ENCODE results near the gene SLAMF8.

The SLAMF8 gene

DNA sequence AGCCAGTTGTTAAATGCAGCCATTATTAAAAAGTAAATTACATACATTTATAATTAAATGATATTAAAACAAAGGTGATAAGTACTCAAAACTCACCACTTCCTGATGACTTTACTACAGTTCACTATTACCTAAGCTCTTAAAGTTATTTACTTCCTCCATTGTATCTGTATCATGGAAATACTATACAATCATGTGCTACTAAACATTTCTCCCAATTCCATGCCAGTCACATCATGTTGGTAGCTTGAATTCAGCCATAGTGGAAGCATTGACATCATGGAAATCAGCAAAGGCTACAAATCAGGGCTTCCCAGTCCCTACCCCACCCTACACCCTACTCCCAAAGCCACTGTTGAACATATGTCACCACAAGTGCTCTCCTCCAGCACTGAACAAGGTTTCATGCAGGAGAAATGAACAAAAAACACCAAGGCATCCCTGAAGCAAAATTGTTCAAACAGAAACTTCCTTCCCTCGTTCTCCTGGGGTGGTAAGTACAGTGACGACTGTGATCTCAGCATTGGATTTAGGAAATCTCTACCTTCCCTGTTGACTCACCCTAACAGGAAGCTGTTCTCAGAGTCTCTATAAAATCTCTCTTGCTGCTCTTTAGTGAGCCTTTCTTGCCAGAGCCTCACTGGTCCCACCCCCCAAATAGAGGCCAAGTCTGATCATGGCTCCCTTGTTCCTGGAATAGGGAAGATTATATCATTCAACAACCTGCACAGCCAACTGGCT is 23.1 kb downstream of the SLAMF8 start:
- no peak for DNase-seq

DNA sequence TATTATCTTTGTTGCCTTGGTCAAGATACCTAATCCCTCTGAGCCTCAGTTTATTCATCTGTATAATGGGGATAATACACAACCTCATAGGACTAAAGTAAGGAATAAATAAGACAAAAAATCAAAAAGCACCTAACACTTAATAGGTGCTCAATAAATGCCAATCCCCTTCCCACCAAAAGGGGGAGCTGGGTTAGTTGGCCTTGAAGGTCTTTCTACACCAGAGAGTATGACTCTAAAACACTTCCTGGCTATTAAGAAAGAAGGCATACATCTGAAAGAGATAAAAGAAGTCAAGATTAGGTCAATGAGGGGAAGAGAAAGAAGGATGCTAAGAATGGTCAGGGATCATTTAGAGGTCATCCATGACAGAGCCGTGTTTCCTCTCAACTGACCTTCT is 24.7 kb downstream of the SLAMF8 start:
- no peak for DNase-seq

DNA sequence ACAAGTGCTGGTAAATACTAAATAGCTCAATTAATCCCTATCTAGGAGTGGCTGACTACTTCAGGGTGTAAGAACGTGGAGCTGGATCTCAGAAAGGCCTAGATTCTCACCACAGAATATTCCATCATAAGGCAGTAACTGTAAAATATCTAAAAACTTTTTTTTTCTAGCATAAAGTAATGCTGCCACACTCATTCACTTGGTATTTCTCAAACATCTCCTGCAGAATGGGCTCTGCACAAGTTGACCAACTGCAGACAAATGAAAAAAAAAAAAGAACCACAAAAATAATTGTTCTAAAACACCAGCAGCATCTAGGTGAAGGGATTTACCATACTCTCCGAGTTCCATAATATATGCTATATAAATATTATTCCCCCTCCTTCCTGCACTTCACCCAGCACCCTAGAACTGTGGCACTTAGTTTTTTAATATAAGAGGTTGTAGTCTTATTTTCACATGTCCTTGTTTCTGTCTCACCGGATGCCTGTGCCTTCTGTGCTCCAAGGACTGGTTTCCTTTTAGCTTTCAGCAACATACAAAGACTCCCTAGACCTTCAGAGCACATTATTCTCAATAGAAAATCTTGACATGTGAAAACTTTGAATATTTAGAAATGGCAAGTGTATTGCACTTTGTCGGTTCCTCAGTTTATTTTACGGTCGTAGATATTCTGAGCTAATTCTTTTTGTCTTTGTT is 26.9 kb downstream of the SLAMF8 start:
- peak; percentile 61 for DNase-seq

DNA sequence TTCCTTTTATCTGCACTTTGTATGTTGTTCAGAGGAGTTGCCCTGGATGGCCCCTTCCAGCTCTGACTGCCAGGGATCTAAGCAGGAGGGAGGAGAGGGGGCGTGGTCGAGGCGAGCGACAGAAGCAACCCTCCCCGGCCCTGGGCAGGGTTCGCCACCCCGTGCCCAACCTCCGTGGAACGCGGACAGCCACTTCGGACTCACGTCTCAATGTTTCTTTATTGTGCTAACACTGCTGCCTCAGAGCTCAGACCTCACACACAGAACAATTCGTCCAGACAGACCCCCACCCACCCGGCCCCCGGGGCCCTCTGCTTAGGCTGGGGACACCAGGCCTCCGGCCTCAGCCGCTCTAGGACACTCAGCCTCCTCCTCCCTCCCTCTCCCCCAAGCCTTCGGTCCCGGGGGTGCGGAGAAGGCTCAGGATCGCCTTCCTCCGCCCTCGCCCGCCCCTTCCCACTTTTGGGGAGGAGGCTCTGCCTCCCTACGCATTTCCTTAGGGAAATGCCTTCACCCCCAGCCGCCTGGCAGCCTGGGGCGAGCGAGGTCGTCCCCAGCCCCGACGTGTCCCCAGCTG is 27.5 kb downstream of the SLAMF8 start:
- peak; percentile 89 for DNase-seq

DNA sequence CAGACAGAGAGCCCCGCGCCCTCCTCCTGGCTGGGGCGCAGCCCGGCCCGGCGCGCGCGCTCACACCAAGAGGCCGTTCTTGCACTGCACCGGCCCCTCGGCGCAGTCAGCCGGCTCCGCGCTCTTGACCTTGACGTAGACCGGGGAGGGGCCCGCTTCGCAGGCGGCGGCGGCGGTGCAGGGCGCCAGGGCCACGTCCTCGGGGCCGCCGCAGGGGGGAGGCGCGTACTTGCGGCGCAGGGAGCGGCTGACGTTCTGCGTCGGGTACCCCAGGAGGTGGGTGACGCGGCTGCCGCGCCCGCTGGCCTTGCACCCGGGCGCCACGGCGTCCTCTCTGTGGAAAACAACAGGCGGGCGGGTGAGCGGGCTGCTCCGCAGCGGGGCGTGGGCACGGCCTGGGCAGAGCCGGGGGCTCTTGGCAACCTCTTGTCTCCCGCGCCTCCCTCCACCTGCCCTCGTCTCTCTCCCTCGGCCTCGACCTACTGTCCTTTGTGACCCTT is 28.1 kb downstream of the SLAMF8 start:
- peak; percentile 92 for DNase-seq

DNA sequence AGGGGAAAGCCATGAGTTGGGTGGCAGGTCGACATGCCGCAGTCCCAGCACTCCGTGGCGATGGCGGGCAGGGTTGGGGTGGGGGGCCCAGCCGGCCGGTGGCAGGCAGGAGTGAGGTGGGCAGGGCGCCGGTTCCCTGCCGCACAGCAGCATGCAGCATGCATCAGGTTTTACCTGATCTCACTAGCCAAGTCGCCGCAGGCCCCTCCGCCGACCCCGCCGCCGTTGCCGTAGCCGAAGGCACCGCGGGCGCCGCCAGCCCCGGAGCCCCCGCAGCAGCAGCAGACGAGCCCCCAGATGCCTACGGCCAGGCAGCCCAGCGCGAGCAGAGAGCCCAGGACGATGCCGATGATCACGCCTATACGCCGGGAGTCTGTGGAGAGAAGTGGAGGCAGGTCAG is 29.0 kb downstream of the SLAMF8 start:
- DNase-seq: no peak

DNA sequence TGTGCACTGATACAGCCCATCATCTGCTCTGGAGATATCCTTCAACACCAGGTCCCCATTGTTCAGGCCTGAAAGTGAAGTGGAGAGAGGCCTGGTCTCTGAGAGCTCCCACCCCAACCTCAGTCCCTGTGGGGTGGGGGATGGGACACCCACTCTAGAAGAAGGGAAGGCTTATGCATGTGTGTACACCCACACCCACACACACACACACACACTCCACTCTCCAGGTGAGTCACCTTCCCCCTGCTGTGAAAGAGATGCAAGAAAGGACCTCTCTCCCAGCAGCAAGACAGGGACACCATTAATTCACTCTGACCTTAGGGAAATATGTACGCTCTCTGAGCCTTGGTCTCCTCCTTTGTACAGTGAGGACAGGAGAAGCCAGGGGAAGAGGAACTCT is 29.9 kb downstream of the SLAMF8 start:
- DNase-seq: peak; percentile 50

DNA sequence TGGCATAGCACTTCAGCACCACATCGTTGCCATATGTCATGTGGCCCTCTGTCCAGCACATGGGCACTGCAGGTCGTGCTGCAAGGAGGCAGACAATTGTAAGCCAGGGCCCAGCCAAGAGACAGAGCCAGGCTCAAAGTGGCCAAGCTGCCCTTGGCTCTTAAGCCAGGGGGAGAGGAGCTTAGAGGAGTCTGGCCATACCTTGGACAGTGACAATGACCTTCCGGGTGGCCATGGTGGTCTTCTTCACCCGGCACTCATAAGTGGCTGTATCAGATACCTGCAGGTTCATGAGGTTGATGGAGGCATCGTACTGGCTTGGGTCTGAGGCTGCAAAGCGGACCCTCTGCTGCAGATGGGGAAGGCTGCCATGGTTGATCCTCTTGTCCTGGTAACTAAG is 31.2 kb downstream of the SLAMF8 start:
- no peak for DNase-seq

DNA sequence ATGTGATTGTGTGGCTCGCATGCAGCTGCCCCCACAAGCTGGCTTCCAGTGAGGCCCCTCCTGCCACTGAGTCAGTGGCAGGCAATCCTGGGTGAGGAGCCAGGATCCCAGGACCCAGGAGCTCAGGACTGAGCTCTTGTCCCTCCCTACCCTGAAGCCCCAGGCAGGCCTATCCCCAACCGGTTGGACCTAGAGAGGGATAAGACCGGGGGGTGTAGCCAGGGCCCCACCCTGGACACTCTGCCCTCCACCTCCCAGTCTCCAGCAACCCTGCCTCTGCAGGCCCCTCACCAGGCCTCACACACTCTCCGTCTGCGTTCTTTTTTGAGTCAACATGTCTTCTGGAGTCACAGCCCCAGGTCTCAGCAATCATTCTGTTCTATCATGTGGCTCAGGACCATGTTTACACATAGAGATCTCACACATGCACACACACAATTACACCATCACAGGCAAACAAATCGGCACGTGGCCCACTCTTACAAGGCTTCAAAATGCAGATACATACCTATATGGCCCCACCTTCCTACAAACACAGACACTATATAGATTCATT is 33.2 kb downstream of the SLAMF8 start:
- no peak for DNase-seq

DNA sequence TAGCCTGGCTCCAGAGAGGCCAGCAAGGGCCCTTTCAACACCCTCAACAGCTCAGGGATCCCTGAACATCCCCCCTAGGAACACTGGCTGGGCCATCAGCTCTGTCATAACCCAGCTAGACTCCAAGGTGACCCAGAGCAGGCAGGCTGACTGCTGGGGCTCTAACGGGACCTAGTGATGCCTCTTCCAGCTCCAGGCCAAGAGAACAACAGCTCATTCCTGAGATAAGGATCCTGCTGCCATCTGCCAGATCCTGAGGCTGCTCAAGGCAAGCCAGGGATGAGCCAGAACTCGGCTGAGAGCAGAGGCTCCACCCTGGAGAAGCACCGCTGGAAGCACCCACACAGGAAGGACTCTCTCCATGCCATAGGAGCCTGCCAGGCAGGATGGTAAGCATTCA is 33.8 kb downstream of the SLAMF8 start:
- DNase-seq: no peak

DNA sequence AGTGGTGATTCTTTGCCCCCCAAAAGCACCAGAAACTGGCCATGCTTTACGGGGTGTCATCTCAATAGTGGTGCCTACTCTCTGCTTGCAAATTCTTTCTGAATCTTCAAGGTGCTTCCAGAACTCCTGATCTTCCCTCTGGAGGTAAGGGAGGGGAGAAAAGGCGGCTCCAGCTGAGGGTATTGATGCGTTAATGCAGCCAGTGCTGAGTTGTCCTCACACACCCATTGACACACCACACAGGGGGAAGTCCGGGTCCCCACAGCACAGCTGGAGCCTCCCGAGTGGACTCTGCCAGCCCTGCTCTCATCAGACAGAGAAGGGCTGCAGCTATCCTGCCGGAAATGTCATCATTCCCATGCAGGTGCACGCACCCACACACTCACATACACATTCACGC is 34.5 kb downstream of the SLAMF8 start:
- no peak for DNase-seq

DNA sequence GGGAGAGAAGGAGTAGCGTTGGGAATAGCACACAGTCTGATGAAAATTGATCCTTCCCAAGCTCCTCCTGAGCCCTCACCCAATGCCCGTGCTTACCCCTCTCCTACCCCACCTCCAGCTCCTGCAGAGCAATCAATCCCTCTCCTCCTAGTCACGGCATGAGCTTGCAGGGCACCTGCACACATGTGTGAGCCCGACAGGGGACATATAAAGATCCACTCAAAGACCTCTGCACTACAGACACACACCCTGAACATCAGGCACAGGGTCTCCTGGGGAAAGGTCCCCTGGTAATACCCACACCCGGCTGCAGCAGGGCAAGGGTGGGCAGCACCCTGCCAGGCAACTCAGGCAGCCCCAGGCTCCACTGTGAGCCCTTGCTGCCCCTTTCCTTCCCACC is 35.4 kb downstream of the SLAMF8 start:
- DNase-seq: no peak

DNA sequence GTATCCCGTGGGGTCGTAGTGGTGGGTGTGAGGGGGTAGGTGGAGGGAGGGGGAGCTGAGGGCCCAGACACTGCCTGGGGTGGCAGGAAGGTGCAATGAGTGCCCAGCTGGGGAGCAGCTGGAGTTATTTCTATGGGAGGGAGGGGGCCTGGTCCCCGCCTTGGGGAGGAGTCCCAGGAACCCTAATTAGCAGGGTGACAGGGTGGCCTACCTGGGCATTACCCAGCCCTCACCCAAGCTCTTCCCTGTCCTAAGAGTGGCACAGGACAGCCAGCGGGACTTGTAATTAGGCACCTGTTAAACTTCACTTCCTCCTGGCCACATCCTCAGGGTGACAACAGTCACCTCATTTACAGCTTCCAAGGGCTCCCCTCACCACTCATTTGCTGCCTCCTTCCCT is 35.9 kb downstream of the SLAMF8 start, which contains the start of gene VSIG8:
TSS of gene VSIG8 (minus strand) at position 101 of the 400 bp plus-strand sequence. CDS start 136 bp downstream, outside the sequence.
- DNase-seq: no peak

DNA sequence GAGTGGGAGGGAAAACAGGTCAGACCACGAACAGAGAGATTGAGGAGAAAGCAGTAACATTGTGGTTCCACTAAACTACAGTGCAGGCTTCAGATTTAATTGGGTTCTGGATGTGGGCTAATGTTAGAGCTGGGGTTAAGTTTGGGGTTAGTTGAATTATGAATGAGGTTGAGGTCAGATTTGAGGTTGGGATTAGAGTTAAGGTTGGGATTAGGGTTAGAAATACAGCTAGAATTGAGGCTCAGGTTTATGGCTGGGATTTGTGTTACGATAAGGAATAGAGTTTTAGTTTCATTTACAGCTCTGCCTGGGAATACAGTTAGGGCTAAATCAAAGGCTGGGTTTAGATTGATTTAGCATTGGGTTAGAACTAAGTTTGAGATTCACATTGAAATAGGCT is 37.6 kb downstream of the SLAMF8 start:
- DNase-seq: no peak

DNA sequence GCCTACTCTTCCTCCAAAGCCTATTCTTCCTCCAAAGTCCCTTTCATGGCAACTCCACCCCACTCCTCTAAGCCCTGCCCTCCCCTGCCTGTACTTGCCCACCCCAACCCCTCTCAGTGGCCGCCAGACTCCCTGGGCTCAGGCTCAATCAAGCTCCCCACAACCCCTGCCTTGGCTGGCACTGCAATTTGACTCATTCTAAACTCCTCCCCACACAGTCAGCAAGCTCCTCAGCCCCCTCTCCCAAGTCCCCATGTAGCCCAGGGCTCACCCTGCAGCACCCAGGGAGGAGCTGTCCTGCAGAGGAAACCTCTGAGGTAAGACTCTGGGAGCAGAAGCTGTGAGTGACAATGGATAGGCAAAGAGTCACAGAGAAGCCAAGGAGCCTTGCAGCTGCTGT is 39.4 kb downstream of the SLAMF8 start:
- DNase-seq: no peak

DNA sequence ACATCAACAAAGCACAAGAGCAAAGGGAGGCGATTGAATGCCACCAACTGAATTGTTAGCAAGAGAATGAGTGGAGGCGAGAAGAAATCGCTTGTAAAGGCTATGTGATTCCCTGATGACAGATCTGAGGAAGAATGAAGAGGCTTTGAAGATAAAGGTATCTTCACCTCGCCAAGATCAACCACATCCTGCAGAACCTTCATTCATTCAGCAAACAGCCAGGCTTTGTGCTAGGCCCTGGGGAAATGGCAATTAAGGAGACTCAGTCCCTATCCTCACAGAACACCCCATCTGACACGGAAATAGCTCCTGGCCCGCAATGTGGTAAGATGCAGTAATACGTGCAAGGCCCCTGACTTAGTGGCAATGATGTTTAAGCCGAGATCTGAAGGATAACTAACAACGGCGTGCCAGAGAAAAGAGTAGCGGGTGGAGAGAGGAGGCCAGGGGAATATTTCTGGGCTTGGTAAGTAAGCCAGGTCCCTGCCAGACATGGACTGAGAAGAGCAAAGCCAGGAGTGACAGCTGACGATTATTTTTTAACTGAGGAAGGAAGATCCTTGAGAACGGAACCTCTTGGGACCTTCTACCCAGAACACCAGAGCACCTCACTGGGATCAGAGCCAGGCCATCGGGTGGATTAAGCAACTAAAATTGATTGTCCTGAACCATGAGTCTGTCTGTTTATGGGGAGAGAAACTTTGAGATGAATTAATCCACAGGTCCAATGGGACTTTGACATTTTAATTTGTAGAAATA is 40.4 kb downstream of the SLAMF8 start:
- DNase-seq: peak; percentile 38

DNA sequence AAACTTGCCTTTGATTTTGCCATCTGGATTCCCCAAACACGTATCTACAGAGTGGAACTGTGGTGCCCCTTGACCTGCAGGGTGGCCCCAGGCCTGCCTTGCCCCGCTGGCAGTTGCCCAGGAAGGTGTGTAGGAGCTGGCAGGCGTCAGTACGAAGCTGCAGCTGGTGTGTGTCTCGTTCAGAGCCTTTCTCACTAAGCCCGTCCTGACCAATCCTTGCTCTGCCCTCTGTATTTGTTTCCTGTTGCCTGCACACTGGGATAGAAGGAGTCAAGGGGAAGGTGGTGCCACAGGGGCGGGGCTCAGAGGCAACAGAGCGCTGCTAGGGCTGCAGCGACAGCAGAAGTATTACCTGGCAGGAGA is 41.0 kb downstream of the SLAMF8 start:
- DNase-seq: peak; percentile 98

DNA sequence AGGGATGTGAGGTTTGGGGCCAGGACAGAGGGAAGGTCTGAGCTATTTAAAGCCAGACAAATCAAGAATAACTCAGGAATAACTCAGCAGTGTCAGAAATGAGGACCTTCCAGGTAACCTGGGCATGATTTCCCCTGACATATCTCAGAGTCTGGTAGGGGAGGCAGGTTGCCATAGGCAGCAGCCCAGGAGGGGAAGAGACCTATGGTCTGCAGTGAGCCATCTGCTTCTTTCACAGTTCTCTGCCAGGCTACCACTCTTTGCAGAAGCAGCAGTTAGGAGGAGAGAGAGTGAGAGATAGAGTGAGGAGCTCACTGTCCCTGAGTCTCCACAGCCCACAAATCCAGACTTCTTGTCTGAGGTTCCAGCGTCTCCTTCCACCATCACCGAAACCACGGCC is 42.1 kb downstream of the SLAMF8 start:
- peak; percentile 55 for DNase-seq

DNA sequence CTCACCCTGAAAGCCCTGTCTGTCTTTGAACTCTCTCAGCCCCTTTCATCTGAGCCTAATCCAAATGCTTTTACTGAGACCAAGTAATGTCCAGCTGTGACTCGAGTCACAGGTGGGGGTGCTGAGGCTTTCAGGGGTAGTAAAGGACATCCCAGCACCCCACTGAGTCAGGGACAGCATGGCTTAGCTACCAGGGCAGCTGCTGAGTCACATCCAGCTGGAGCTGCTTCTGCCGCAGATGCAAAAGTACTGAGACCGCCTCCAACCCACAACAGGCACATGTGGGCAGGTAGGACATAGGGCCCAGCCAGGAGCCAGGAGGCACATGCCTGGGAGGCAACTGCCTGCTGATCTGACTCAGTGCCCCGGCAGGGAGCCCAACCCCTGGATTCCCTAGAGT is 42.5 kb downstream of the SLAMF8 start:
- peak; percentile 83 for DNase-seq

DNA sequence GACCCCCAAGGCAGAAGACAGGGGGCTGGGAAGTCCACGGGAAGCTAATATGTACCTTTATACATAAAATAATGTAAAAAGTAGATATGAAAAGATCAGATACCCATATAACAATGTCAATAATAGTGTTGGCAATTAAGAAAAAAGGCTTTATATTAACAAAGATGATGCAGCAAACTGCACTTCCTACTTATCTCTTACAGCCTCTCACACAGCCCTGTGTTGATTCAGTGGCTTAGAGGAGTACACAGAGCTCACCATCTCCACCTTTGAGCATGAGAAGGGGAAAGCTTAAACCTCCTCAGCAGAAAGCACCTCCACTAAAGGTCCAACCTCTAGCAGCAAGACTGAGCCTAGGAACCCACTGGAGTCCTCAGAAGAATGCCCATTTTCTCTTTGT is 42.9 kb downstream of the SLAMF8 start:
- peak; percentile 69 for DNase-seq

DNA sequence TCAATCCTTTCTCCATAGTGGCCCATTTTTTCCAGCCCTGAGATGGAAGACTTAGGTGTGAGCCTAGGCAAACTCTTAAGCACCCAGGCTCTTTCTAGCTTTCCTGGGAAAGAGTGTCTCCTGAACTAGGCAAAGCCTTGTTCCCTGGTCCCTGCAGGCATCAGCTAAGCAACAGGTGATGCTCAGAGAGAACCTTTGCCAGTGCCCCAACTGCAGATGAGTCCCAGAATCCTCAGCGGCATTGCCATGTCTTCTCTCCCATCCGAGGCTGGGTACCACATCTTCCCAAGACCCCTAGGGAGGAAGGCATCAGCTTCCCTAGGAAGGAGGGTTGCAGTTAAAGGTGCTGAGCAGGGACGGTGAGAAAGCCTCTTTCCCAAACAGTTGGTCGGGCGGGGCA is 44.0 kb downstream of the SLAMF8 start:
- no peak for DNase-seq

DNA sequence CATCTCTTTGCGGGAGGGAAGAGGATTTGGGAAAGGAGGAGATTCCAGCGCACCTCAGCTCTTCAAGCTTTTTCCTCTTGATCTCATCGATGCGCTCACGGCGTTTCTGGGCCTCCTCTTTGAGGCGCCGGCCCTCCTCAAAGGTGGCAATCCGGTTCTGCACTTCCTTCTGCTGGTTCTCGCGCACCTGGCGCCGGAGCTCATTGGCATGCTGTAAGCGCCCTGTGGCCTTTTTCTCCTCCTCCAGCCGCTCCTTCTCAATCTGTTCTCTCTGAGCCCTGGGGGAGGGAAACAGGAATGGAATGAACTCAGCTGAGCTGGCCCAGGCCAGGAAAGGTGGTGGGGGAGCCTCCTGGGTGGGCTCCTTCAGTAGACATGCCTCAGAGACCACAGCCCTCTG is 46.2 kb downstream of the SLAMF8 start:
- no peak for DNase-seq

DNA sequence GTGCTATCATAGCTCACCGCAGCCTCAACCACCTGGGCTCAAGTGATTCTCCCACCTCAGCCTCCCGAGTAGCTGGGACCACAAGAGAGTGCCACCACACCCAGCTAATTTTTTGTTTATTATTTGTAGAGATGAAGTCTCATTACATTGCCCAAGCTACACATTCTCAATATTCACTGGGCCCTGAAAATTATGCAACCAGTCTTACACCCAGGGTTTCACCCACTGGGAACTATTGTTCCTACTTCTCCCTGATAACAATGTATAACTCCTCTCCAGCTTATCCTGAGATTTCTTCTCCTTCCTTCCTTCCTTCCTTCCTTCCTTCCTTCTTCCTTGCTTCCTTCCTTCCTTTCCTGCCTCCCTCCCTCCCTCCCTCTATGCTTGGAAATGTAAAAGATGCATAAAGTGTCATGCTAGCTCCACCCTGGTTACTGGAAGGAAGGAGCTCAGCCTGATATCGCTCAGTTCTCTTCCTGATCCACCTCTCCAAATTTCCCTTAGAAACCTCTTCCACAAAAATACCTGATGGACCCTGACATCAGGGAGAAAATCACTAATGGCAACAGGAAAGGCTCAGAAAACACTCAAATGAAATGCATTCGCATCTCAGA is 47.0 kb downstream of the SLAMF8 start:
- no peak for DNase-seq
